Ovary (tissue), 9 donors: ENCODE measurements around the gene SDC4. TPM values are rescaled to one million over a fixed set of nuclear protein-coding genes. Genes with fewer than 3 reads are reported as not detected.

Source experiments
- DNase-seq, 5 donors: peaks; one replicate each; pipeline ENCODE4 v3.0.0-alpha.2; 2019 to 2020
- H3K27ac ChIP-seq, 2 donors: fragments of 200-600 bp; one replicate each; pipeline versions ENCODE4 v1.5.1 to v1.8.0; 2019 to 2022
- H3K27me3 ChIP-seq: fragments of 200-600 bp; one replicate; pipeline ENCODE4 v1.8.0; 2022
- H3K36me3 ChIP-seq: fragments of 200-600 bp; sonication (generic); one replicate; pipeline ENCODE4 v1.5.1; 2019
- H3K4me1 ChIP-seq: one replicate; pipeline ENCODE4 v1.8.1; 2013; ENCODE audit warnings: mild to moderate bottlenecking, moderate library complexity; ENCODE audit not compliant: insufficient read depth
- H3K4me3 ChIP-seq: fragments of 200-600 bp; sonication (generic); one replicate; pipeline ENCODE4 v1.5.1; 2017
- H3K9me3 ChIP-seq, 2 donors: fragments of 200-600 bp in 1 of 2; sonication (generic) in 1 of 2; one replicate each; pipeline versions ENCODE4 v1.5.1 to v1.8.1; 2013 to 2019; ENCODE audit warnings: mild to moderate bottlenecking in 1 of 2, moderate library complexity in 1 of 2
- EP300 ChIP-seq: sonication (generic); formaldehyde crosslinking; IDR thresholded peaks from one replicate; pipeline ENCODE4 v1.6.1; 2017; ENCODE audit warnings: antibody characterized with exemption
- POLR2A ChIP-seq: fragments of 450-650 bp; IDR thresholded peaks from one replicate; pipeline ENCODE4 v1.6.1; 2017; ENCODE audit warnings: antibody characterized with exemption, mild to moderate bottlenecking, moderate library complexity
- WGBS, 3 donors: extraction: QIAGEN DNeasy Blood & Tissue Kit in 1 of 3; methylation state at CpG; one replicate each; pipeline versions ENCODE4 v1.1.5 to v1.1.7; 2013 to 2017; 5-methylcytosine and 5-hydroxymethylcytosine counted together
- intact Hi-C, 4 donors: fragments of 100-400 bp; cut with DNase I; formaldehyde crosslinking; loops; one replicate each; pipeline versions ENCODE4 v1.11.0 to v1.15.1; 2022 to 2023
- polyA plus RNA-seq, 2 donors: library from polyadenylated mRNA; stranded (reverse); fragments of 200-250 nt in 1 of 2; fragments of 350-450 nt in 1 of 2; fragmentation: Illumina TruSeq in 1 of 2; extraction: RNeasy Lipid Tissue Mini Kit (QIAGEN cat#74804) in 1 of 2; gene quantifications; one replicate each; pipeline ENCODE4 v1.2.3, GENCODE V29; 2013 to 2014
- total RNA-seq, 7 donors: library from RNA; depleted of rRNA in 2 of 7; stranded (reverse); fragments of >200 nt in 2 of 7; fragmentation: NEBNext Ultra II Directional in 3 of 7; extraction: Animal tissue kit (Norgen Biotek cat#: 25700) in 3 of 7; gene quantifications; one replicate each; pipeline versions ENCODE4 v1.1.0 to v1.2.4, GENCODE V29; 2016 to 2023
- TF ChIP-seq, protein P1 (sequence below), 3 donors: fragments of 450-650 bp in 2 of 3; fragments of 200-600 bp in 1 of 3; IDR thresholded peaks; one replicate each; pipeline versions ENCODE4 v1.5.1 to v1.8.0; 2016 to 2022; ENCODE audit warnings: antibody characterized with exemption in 3 of 3, mild to moderate bottlenecking in 1 of 3
- donor health status: DM: no; HTN: no; CAD: no; lungs with moderate emphysema.
- donor health status: DM: no; HTN: no; CAD: no.
- donor health status: Bipolar disorder and iron deficiency.
- donor health status: DM: yes; HTN: yes; CAD: no.
- donor health status: DM: no; HTN: no; CAD: no.
- donor health status: DM: yes; HTN: yes; CAD: no.

Gene SDC4
- total and polyA plus RNA-seq, 9 donors, result 12.9 to 269 (median 45.9) TPM

- no peaks in the 10 kb centered on the region for H3K36me3 ChIP-seq
- no peaks in the 10 kb centered on the region for H3K27me3 ChIP-seq
- no peak overlapping the region for H3K4me3 ChIP-seq
- H3K27ac ChIP-seq, result no peak overlapping the region
- 66 to 76% (median 72%) methylated on average over 3 of the region's 3 CpGs for WGBS, 3 donors
- no peak for TF ChIP-seq EP300
- TF ChIP-seq, protein P1, sequence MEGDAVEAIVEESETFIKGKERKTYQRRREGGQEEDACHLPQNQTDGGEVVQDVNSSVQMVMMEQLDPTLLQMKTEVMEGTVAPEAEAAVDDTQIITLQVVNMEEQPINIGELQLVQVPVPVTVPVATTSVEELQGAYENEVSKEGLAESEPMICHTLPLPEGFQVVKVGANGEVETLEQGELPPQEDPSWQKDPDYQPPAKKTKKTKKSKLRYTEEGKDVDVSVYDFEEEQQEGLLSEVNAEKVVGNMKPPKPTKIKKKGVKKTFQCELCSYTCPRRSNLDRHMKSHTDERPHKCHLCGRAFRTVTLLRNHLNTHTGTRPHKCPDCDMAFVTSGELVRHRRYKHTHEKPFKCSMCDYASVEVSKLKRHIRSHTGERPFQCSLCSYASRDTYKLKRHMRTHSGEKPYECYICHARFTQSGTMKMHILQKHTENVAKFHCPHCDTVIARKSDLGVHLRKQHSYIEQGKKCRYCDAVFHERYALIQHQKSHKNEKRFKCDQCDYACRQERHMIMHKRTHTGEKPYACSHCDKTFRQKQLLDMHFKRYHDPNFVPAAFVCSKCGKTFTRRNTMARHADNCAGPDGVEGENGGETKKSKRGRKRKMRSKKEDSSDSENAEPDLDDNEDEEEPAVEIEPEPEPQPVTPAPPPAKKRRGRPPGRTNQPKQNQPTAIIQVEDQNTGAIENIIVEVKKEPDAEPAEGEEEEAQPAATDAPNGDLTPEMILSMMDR (IDR thresholded peaks at IDR 0.05), result no peak
- no peak for TF ChIP-seq POLR2A
- no peaks in the 10 kb centered on the region for H3K9me3 ChIP-seq
- no peak for DNase-seq
- H3K4me1 ChIP-seq, result no peaks in the 10 kb centered on the region
- intact Hi-C loops, result no loop called here
Observed at GRCh38 chr20:45392733-45393132, 44.5 kb upstream of the SDC4 start.

- Histone ChIP-seq H3K36me3 (no peaks in the 10 kb centered on the region), H3K9me3 (no peaks in the 10 kb centered on the region), H3K4me1 (no peaks in the 10 kb centered on the region), H3K27ac (no peak overlapping the region), H3K27me3 (no peaks in the 10 kb centered on the region), H3K4me3 (no peak overlapping the region)
- DNase-seq, result no peak
- intact Hi-C loops, result no loop called here
- no peak for TF ChIP-seq EP300
- TF ChIP-seq POLR2A, result no peak
- TF ChIP-seq, protein P1 (IDR thresholded peaks at IDR 0.05), result no peak
- WGBS, 3 donors, result 66 to 72% (median 69%) methylated on average over 2 of the region's 2 CpGs
Observed at GRCh38 chr20:45391559-45391958, 43.3 kb upstream of the SDC4 start.

DNA sequence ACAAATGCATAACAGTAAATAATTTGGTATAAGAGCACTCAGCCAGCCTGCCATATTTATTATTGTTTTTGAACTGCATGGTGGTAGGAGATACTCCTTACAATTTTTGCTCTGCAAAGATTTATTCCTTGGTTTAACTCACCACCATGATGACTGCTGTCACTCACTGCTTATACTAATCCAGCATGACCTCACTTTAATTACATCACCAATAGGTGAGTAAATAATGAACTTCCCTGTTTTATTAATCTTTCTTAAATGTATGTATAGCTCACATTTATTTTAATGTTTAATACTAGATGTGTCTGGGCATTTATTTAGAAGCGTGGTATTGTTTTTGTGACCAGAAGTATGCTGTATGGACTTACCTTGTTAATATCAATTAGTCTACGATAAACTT, 42.7 kb upstream of the SDC4 start:
- WGBS, 3 donors, result 95 to 98% (median 97%) methylated on average over 2 of the region's 2 CpGs
- Histone ChIP-seq H3K4me3 (no peak overlapping the region), H3K9me3 (no peaks in the 10 kb centered on the region), H3K27me3 (no peaks in the 10 kb centered on the region), H3K4me1 (no peaks in the 10 kb centered on the region), H3K36me3 (no peaks in the 10 kb centered on the region), H3K27ac (no peak overlapping the region)
- DNase-seq, result no peak
- intact Hi-C loops, result no loop called here
- no peak for TF ChIP-seq EP300
- TF ChIP-seq, protein P1 (IDR thresholded peaks at IDR 0.05), result no peak

- Histone ChIP-seq H3K27me3 (no peaks in the 10 kb centered on the region), H3K36me3 (no peaks in the 10 kb centered on the region), H3K9me3 (no peaks in the 10 kb centered on the region), H3K27ac (no peak overlapping the region), H3K4me3 (no peak overlapping the region), H3K4me1 (no peaks in the 10 kb centered on the region)
- intact Hi-C loops, result no loop called here
- no peak for DNase-seq
- WGBS, 3 donors, result 93 to 96% (median 94%) methylated on average over 1 of the region's 1 CpG
- TF ChIP-seq POLR2A (no peak), EP300 (no peak)
- TF ChIP-seq, protein P1 (IDR thresholded peaks at IDR 0.05), result no peak
Observed at GRCh38 chr20:45387274-45387673, 39.0 kb upstream of the SDC4 start.

DNA sequence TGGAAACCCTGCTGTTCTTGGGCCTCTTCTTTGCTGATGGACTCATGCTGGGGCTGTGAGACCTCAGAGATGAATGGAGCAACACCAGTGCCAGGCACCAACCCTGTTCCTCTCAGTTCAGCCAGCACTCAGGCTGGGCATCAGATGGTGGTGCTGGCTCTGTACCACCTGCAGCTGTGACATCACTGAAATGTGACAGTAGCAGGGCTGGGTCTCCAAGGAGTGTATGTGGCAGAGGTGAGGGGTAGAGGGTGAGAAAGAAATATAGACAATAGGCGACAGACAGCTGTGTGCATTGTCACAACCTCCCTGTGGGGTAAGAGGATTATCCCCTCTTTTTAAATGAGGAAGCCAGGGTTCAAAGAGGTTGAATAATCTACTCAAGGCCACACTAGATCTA, 30.0 kb upstream of the SDC4 start, which contains the start of gene TP53TG5:
Gene TP53TG5, minus strand, starts transcription at position 135 of the 400 bp plus-strand sequence. Its CDS starts 89 bp downstream, at position 46.
- Histone ChIP-seq H3K4me1 (no peaks in the 10 kb centered on the region), H3K27ac (no peak within 1 kb of the TSS), H3K27me3 (no peaks in the 10 kb centered on the region), H3K36me3 (no peaks in the 10 kb centered on the region), H3K4me3 (no peak within 1 kb of the TSS), H3K9me3 (no peaks in the 10 kb centered on the region)
- WGBS, 3 donors, result 90 to 100% (median 95%) methylated on average over 1 of the region's 1 CpG
- TF ChIP-seq POLR2A (no peak), EP300 (no peak)
- TF ChIP-seq, protein P1 (IDR thresholded peaks at IDR 0.05), result no peak
- DNase-seq, result no peak
- intact Hi-C loops, result loop anchor here in 1 of 4 donors (10.0 kb wide), 1 partner anchor 47 kb away; no protein-coding TSS in a partner anchor
